AML-193 (cell line): Measurements from ENCODE around the gene AARS2.

Source experiments
- DNase-seq, 2 experiments: peaks; one replicate each; lab custom pipeline; 2025; lab: John Stamatoyannopoulos, UW

The AARS2 gene

DNA sequence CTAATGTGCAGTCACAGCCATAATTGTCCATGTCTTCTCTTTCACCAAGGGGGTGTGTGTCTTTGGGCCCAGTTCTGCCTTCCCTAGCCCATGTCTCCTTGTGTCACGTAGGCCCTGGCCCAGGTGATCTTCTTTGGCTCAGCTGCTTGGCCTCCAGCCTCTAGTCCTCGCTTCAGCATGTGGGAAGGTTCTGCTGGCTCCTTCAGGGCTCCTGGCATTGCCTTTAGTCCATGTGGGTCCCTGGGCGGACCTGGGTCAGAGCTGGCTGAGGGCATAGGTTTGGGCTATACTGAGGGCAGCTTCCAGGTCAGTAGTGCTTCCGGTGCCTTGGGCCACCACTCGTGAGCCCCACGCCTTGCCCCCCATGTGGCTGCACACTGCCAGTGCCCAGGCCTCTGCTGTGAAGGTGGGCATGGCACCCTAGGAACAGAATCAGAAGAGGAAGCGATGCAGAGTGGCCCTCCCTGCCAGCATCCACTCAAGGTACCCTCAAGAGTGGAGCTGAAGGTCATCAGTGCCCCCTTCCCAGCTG, 12.8 kb downstream of the AARS2 start:
- DNase-seq, result no peak

DNA sequence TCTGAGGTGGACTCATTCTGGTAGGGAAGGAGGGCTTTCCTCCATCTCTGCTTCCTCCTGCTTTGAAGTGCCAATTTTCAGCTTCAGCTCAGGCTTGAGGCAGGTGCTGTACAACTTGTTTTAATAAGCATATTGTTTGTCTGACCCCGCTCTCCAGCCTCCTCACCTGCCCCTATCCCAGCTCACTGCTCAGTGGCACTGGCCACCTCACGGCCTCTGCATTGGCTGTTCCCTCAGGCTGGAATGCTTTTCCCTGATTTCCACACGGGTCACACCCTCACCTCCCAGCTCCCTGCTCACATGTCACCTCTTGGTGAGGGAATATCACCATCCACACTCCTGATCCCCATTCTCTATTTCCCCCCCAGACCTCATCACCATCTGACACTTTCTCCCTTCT, 14.3 kb downstream of the AARS2 start:
- no peak for DNase-seq

DNA sequence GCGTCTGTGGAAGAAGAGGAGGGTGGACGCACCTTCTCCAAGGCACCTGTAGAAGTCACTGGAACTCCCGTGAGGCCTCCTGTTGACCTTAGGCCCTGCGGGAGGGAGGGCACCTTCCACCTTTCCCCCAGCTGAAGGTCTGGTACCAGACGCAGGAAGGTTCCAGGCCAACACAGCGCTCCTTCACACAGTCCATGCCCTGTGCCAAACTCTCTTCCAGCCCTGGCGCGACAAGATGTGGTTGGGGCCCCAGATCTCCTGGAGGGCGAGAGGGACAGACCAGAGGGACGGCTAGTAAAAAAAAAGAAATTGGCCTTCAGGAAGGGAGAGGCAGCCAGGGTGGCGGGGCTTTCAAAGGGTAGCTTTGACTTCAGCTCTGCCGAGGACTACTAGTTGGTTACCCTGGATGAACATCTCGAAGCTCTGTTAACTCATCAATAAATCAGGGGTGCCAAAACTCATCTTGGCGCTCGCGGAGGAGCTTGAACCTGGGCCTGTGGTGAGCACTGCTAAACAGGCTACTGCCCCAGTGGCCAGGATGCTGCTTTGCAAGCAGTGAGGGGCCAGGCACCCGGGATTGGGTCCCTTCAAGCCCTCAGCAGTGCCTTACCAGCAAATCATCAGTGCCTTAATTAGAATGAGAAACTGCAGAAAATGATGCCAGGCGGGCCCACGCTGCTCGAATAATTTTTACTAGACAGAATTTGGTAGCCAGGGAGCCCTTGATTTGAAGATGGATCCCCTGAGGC, 14.9 kb downstream of the AARS2 start:
- no peak for DNase-seq

DNA sequence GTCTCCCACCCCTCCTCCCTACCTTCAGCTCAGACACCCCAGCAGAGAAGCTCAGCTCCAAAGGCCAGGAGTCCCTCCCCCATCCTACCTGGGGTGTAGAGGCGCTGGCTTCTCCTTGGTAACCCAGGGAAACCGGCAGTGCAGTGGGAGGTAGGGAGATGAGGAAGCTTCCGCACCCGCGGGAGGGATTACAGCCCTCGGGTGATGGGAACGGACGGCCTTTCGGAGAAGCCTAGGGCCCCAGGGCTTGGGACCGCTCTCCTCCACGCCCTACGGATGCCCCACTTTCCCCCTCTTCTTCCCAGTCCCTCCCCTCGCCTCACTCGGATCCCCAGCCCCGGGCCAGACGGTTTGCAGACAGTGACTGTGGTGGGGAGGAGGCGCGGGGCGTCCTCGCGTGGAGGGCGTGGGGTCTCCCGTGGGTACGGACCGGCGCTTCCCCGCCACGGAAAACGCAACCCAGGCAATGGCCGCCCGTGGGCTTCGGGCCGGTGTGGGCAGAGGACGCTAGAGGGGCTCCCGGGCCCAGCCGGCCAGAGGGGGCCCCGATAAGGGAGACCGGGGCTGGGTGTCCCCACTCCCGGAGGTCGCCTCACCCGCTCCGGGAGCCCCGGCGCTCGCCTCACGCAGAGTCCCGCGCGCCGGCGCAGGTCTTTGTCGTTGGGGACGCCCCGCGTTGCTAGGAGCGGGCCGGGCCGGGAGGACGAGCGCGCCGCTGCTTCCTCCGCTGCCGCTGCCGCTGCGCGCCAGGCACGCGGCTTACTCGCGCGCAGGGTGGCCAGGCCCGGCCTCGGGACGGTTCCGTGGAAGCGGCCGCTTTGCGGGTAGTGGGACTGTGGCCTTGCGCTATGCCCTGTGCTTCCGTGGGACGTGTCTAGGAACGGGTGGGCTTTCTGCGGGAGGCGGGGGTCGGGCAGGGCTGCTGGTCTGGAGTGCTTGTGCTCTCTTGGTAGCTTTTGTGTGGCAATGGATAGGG, 15.8 kb downstream of the AARS2 start:
- DNase-seq, result no peak

DNA sequence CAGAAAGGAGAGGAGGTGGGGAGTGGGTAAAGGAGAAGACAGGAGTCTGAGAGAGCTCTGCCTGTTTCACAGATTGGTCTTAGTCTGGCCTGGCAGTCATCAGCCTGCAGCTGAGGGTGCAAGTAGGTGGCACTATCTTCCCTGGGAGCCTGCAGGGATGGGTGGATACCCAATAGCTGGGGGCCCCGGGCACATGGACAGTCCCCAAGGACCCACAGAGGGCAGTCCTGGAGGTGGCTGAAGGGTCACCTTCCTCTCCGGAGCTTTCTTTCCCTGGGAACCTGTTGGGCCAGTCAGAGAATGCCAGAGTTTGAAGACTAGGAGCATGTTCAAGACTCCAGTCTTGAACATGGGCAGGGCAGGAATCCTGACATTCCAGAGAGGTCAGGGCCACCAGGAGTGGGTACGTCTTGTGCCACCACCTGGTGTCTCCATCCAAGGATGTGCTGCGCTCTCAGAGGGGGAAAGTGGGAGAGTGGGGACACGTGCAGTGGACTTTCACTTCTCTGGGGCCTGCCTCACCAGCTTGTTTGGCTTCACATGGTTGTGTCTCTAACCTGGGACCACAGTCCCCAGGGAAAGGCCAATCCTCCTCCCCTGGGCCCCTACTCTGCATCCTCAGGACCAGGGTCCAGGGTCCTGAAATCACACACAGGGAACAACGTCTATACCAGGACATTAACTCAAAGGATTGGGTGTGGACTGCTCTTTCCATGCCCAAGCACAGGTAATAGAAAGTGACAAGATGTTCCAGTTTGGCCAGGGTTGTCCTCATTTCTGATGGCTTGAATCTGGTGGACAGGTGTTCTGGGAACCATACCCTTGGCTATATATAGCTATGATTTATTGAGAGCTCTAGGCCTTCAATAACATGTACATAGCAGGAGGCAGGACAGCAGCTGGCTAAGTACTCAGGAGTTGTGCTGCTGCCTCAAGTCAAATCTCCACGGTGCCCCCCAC, 18.0 kb downstream of the AARS2 start:
- DNase-seq, result no peak

DNA sequence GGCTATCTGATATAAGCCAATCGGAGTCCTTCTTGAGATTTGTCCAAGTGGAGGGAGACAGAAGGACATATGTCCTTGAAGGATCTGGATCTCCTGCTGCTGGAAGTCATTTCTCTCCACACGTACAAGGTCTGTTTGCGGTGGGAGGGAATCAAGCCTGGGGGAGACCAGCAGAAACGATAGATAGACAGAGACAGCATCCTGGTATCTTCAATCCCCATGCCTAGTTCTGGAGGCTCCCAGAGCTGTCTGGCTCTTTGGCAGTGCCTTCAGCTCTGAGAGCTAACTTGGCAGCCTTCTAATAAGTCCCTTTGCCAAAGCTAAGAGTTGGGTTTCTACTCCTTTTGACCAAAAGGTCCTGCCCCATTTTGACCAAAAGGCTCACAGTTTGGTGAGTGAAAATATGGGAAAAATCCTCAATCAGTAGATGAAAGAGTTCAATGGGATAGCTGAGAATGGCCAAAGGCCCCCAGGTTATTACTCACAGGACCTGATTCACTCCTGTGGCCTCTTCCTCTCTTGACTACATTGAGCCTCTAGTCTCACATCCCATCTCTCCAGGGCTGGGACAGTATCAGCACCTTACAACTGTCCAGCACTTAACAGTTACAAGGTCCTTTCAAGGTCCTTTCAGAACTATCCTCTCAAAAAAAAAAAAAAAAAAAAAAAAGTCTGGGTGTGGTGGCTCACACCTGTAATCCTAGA, 20.3 kb downstream of the AARS2 start:
- no peak for DNase-seq

DNA sequence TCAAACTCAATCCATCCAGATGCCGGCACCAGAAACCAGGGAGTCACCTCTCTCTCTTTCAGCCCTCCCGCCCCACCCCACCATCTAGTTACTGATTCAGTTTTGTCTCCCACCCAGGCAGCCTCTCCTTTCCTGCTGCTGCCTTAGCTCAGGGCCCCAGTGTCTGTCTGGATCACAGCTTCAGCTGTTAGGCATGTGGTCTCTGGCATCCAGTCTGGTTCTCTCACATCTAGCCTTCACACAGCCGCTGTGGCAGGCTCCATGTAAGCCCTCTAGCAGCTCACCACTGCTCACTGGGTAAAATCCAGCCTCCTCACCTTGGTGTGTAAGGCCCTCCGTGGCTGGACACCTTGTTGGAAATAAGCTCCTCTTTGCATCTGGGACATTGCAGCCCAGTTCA, 21.3 kb downstream of the AARS2 start:
- no peak for DNase-seq

DNA sequence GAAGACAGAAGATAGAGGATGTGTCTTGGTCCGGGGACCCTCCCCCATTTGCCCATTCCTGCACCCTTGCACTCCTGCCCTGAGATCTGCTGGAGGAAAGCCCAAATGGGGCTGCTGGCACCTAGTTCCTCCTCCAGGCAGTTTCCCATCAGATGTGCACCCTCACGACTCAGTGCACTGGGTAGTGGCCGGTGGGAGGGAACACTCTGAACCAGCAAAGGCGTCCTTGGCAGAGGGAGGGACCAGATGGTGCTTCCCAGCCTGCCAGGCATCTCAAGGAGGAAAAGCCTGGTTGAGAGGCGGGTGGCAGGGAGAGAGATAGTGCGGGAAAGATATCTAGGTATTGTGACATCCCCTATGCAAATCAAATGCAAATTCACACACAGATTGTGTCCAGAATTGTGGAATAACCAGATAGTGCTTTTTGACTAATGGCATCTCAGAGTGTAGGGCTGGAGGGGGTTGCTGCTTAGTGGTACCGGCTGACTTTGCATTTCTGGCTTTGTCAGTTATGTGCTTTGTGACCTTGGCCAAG, 23.4 kb downstream of the AARS2 start:
- DNase-seq, result no peak

DNA sequence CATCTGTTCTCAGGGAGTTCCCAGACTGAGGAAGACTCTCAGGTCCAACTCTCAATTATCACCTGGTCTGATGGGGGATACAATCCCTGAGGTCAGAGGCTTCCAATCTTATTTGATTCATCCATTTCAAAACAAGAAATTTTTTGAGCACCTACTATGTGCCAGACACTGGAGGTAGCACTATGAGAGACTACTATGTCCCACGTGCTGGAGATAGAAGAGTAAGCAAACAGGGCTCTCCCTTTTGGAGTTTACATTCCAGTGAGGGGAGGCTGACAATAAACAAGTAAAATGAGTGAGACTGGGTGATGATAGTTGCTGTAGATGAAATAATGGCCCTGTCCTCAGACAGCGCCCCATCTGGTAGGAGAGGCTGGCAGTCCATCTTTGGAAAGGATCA, 26.4 kb downstream of the AARS2 start:
- no peak for DNase-seq

DNA sequence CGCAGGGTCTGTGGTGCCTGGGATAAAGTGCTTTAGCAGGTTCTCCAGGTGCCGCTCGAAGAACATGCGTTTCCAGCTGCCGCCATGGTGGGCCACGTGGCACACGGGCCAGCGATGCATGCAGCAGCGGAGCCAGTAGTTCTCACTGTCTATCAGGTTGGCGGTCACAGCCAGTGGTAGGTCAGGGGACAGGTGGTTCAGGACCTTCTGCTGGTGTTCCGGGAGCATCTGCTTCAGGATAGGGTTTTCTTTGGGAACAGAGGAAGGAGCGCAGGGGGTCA, 26.9 kb downstream of the AARS2 start:
- no peak for DNase-seq

DNA sequence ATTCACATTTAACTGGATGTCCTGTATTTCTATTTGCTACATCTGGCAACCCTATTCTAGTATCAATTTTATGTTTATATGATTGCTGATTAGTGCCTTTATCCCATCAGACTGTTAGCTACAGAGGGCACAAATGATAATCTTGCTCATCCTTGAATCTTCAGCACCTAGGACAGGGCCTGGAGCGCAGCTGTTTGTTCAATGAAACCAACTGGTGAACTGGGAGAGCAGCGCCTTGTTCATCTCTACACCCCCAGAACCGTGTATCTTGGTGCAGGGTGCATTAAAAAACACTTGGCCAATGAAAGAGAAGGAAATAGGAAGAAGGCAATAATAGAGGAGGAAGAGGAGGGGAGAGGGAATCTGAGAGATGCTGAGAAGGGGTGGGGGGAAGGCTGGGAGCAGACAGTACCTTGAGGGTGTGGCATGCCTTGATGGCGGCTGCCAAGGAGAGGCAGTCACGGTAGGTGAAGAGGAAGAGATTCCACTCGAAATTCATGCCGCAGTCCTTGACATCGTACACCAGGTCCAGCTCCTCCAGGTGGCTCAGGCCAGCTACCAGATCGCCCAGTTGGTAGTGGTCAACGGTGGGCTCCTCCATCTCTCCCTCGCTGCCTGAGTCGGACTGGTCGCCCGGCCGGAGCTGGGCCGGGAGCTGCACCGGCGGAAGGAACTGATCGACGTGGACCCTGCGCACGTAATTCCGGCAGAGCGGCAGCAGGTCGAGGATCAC, 27.4 kb downstream of the AARS2 start:
- peak in 1 of 2 experiments; percentile 49 for DNase-seq

DNA sequence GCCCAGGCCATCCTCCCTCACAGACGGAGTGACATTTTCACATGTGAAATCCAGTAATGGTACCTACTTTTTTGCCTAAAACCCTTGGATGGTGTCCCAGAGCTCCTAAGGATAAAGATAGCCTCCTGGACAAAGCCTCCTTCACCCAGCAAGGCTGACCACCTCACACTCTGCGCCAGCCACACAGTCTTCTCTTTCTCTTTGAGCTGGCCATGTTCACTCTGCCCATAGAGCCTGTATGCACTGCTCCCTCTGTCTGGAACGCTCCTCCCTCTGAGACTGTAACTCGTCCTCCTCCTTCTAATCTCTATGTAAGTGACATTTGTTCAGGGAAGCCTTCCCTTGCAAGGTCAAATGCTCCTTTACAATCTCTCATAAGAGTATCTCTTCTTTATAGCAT, 28.3 kb downstream of the AARS2 start:
- DNase-seq, result no peak

DNA sequence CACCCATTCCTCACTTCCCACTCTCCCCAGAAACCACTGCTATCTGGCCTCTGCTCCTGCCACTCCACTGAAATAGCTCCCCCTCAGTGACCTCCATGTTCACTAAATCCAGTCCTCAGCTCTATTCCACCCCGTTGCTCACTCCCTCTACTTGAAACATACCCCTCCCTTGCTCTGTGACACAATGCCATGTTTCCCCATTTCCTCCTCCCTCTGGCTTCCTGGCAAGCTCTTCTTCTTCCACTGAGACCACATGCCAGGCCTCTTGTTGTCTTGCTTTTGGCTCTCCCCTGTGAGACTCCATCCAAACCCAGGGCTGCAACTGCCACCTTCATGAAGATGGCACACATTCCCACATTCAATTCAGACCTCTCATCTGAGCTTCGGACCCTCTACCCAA, 29.0 kb downstream of the AARS2 start:
- peak; percentile 76 to 89 for DNase-seq

DNA sequence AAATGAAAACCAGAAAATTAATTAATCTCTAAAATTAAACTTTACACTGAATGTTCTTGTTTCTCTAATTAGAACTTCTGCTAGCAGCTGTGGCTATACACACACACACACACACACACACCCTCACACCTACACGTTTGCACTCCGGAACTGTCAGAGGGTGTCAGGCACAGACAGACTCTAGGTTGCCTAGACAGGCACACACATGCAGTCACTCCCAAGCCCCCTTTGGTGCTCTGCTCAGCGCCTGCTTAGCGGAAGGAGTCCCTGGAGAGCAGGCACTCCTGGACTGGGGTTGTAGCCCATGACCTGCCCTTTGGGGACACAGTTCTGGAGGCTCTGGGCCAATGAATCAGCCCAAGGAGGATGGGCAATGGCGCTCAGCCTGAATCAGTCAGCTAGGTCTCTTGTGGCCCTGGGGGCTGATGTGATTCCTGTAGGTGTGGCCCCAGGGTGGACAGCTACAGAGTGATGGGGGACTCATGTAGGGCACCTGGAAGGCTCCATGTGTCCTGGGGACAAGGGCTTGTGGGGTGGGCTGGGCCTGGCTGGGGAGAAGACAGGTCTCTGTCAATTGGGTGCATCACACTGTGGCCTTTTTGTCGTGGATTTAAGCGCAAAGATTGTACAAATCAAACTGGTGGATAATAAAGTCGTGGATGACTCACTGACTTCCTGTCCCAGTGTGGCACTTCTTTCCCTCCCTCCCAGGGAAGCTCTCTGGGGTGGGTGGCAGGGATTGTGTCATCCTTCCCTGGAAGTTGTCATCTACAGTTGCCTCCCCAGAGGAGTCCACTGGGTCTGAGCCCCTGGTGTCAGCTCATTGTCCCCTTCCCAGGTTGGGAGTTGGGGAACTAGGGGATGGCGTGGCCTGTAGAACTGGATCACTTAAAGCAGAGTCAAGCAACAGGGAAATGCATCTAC, 34.1 kb downstream of the AARS2 start:
- no peak for DNase-seq

DNA sequence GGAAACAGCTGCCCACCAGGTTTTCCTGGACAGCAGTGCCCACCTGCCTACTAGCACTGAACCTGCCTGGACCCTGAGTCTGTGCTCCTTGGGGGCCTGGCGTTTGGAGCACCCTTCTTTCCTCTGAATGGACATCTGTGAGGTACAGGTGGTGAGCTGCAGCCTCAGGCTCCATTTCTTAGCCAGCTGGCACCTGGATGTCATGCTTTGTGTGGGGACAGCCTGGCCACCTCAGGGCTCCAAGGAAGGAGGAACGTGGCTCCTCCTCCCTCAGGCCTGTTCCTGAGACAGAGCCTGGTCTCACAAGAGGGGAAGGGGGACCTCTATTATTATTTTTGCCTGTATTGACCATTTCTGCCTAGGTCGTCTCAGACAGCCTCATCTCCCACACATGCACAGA, 34.8 kb downstream of the AARS2 start:
- no peak for DNase-seq

DNA sequence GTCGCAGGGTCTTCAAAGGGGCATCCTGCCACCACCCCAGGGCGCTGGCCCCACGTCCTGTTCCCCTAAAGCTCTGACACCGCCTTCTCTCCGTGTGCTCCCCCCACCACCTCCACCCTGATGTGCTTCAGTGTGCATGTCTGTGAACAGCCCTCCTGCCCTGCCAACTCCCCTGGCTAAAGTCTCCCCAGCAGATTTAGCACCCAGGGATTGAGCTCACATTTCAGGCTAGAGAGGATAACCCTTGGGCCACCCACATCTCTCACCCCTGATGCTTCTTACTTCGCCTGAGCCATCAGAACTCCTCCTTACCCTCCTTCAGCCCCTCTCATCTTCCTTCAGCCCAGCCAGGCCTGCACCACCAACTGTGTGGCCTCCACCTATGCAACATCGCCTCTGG, 35.4 kb downstream of the AARS2 start:
- DNase-seq, result no peak

DNA sequence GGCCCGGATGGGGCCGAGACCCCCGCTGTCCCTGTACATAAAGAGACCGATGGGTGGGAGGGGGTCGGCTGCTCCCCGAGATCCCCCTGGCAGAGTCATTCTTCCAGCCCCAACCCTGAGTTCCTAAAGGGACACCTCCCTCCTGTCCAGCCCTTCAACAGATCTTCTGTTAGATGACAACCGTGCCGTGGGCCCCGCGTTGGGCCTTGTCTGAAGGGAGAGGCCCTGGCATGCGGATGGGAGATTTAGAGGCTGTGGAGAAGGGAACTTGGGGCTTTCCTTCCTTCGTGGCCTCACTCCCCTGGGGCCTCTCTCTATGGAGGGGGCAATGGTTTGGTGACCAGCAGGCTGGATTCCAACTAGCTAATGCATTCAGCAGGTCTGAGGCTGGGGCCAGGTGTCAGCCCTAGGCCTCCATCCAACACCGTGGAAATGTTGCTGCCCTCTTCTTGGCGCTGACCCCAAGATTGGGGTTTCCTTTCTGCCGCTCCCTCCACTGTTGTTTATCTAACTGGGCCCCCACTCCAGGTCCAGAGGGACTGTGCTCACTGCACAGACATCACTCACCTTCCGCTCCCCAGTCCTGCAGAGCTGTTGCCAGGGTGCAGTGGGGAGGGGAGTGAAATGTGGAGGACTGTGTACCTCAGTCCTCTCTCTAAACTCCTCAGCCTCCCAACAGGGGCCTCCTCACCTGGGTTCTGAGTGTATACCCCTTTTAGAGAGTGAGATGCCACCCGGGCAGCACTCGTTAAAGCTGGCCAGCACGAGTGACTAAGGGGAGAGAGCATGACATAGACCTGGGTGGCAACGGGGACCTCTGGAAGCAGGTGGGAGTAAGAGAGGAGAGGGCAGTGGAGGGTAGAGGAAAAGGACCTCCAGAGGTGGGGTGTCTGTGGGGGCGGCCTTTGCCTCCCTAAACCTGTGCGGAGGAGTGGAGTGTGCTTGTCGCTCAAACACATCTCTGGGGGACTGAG, 36.2 kb downstream of the AARS2 start:
- DNase-seq, result no peak
